NCI-H1930 (cell line): Measurements from ENCODE around the gene FBRS.
"Not testable (repeated sequence)": the region's sequence is repeated elsewhere in the genome, so short reads cannot be mapped to it uniquely, and the experiment has no call there.

ENCODE experiments used
- DNase-seq, 2 experiments: peaks; one replicate each; lab custom pipeline; 2025; lab: John Stamatoyannopoulos, UW

The FBRS gene

DNA sequence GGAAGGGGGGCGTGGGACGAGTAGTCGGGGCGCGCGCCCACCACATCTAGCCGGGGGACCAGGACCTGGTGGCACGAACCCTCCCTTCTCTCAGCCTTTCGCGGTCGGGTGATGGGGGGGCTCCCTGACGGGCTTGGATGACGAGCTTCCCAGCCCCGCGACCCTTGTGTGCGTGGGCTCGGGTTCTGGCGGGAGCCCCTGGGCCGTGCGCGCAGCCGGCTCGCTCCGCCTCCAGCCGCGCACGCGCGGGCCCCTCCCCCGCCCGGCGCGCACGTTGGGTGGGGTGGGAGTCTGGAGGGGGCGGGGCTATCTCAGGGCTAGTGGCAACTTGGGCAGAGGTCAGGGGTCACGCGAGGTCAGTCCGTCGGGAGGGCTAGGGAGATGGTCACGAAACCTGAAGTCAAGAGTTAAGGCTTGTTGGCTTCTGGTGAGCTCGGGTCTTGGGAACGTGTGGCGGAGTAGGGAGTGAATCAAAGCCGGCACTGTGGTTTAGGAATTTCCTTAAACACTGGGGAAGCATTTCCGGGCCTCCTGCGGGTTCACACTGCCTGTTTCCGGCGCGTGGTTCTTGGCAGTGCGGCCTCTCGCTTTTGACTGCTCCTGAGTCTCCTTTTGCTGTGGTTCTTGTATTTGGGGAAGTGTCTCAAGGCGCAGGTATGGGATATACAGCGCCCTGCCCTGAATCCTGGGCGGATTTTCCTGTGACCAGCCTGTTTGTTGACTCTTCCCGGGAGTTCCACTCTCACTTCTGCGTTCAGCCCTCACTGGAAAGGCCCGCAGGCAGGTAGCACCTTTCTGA, 40.8 kb downstream of the FBRS start, which contains the start of gene SRCAP:
Gene SRCAP, plus strand, starts transcription at position 356 of the 799 bp plus-strand sequence. CDS start 1,654 bp downstream, outside the sequence.
- peak; percentile 72 to 85 for DNase-seq

DNA sequence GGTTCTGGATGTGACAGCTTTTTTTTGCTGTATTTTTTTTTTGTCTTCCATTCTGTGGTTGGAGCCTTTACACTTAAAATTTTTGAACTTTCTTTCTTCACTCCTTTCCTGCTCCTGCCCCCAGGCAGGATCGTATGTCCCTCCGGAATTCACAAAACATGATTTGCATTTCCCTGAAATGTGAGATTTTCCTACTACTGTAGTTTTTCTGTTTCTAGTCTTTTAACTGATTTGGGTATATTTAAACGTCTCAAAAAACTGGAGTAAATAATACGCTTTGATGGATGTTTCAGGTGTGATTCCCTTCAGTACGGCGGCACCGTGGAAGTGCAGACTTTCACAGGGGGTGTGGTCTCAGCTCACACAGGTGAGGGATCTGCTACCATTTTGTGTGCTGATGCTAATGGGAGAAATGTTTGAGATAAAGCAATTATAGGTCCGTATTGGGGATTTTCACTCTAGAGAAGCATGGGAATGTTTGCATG, 41.4 kb downstream of the FBRS start:
- DNase-seq = no peak

DNA sequence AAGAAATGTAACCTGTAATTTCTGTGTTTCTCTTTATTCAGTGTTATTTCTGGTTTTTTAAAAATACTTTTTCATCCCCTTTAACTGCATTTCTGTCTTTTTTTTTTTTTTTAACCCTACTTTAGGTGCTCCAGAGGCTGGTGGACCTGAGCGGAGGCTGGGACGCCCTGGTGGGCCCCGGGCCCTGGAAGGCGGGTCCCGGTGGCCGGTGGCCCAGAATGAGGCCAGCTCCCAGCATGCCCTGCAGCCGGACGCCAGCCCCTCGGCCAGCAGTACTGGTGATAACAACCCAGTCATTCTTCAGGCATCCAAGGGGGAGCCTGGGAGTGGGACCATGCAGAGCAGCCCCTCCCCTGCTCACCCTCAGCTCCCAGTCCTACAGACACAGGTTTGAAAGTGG, 42.3 kb downstream of the FBRS start:
- no peak for DNase-seq

DNA sequence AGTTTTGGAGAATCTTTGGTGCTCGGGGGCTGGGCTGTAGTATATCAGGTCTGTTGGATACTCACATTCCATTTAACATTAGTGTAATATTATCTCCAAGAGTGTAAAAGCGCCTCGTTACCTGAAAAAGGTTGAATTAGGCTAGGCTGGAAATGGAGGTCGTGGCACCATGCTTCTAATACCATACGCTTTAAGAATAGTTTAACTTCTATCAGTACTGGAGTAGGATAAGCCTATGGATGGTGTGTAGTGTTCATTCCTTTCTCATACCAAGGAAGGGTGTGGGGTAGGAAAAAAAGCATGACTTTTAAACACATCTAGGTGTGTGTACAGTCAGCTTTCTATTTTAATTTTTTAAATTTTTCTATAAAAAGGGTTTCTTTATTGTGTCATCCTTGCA, 42.7 kb downstream of the FBRS start:
- no peak for DNase-seq

DNA sequence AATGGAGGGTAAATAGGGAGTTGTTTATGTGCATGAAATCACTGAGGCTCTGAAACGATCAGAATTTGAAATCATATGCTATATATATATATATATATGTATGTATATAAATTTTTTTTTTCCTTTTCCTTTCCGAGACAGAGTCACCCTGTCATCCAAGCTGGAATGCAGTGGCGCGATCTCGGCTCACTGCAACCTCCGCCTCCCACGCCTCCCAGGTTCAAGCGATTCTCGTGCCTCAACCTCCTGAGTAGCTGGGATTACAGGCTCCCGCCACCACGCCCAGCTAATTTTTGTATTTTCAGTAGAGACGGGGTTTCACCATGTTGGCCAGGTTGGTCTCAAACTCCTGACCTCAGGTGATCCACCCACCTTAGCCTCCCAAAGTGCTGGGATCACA, 44.8 kb downstream of the FBRS start:
- not testable (repeated sequence) for DNase-seq

DNA sequence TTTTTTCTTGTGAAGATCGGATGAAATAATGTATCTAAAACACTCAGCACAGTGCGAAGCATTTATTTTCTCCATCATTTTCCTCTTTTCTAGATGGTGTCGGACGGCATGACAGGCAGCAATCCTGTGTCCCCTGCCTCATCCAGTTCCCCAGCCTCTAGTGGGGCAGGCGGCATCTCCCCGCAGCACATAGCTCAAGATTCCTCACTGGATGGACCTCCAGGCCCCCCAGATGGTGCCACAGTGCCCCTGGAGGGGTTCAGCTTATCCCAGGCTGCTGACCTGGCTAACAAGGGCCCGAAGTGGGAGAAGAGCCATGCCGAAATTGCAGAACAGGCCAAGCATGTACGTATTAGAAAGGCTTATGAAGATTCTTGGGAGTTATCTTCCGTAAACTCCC, 45.7 kb downstream of the FBRS start:
- DNase-seq = no peak

DNA sequence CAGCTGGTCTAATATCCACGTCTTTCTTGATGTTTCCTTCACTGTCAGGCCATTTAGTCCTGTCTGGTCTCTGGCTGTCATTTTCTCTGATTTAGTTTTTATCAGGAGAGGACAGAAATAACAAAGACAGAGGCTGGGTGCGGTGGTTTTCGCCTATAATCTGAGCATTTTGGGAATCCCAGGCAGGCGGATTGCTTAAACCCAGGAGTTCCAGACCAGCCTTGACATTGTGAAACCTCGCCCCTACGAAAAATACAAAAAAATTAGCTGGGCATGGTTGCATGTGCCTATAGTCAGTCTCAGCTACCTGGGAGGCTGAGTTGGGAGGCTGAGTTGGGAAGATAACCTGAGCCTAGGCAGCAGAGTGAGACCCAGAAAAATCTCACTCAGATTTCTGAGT, 47.8 kb downstream of the FBRS start:
- DNase-seq = no peak

DNA sequence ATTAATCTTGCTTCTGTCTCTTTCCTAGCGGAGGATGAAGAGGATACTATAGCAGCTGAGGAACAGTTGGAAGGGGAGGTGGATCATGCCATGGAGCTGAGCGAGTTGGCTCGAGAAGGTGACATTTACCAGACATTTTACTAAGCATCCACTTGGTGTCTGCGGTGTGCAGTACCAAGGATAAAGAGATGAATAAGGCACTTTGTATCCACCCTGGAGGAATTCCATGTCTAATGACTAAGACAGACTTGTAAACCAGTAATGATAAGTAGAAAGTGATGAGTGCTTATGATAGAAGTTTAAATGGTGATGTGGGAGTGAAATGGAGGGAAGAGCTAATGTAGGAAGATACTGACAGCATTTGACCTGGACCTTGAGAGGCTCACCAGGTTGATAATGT, 52.7 kb downstream of the FBRS start:
- no peak for DNase-seq

DNA sequence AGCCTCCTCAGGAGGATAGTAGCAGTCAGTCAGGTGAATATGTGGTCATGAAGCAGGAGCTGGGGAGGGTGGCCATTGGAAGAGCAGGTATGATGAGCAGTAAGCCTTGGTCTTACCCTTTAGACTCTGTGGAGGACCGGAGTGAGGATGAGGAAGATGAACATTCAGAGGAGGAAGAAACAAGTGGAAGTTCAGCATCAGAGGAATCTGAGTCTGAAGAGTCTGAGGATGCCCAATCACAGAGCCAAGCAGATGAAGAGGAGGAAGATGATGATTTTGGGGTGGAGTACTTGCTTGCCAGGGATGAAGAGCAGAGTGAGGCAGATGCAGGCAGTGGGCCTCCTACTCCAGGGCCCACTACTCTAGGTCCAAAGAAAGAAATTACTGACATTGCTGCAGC, 53.5 kb downstream of the FBRS start:
- DNase-seq = no peak

DNA sequence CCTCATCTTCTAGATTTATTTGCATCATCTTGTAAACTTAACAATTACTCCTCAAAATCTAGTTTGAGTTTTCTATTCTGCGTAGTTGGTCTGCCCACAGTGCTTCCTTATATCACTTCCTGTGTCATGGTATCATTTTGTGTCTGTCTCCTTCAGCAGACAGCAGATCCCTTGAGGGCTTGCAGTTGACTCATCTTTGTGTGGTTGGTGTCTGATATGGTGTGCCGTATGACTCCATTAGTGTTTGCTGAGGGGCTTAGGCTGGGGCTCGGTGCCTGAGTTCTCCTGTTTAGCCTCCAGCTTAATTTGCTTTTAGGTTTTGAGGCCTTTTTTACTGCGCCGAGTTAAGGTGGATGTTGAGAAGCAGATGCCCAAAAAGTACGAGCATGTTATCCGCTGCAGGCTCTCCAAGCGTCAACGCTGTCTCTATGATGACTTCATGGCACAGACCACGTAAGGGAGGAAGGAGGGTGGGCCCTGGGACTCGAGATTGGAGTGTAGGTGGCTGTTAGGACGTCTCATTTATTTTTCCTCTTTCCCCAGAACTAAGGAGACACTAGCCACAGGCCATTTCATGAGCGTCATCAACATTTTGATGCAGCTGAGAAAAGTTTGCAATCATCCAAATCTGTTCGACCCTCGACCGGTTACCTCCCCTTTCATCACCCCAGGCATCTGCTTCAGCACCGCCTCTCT, 57.7 kb downstream of the FBRS start:
- no peak for DNase-seq

DNA sequence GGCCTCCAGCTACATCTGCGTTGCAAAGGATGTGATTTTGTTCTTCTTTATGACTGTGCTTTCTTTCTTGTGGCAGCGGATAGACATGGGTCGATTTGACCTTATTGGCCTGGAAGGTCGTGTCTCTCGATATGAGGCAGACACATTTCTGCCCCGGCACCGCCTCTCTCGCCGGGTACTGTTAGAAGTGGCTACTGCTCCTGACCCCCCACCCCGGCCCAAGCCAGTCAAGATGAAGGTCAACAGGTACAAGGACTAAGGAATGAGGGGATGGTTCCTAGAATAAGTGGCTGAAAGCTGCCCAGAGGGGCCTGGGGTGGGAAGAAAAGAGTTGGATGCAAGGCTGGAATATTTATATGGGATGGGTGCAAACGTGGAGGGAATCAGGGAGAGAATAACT, 61.9 kb downstream of the FBRS start:
- DNase-seq = no peak
